Ramos (cell line): ENCODE measurements around the gene PIGT.

Source experiments
- in situ Hi-C: fragments of 300-500 bp; cut with MboI; formaldehyde crosslinking; loops from one replicate; pipeline ENCODE4 v1.14.3; 2022; ENCODE audit warnings: low sequenced_read_pairs; ENCODE audit not compliant: unreplicated experiment

Gene PIGT

DNA sequence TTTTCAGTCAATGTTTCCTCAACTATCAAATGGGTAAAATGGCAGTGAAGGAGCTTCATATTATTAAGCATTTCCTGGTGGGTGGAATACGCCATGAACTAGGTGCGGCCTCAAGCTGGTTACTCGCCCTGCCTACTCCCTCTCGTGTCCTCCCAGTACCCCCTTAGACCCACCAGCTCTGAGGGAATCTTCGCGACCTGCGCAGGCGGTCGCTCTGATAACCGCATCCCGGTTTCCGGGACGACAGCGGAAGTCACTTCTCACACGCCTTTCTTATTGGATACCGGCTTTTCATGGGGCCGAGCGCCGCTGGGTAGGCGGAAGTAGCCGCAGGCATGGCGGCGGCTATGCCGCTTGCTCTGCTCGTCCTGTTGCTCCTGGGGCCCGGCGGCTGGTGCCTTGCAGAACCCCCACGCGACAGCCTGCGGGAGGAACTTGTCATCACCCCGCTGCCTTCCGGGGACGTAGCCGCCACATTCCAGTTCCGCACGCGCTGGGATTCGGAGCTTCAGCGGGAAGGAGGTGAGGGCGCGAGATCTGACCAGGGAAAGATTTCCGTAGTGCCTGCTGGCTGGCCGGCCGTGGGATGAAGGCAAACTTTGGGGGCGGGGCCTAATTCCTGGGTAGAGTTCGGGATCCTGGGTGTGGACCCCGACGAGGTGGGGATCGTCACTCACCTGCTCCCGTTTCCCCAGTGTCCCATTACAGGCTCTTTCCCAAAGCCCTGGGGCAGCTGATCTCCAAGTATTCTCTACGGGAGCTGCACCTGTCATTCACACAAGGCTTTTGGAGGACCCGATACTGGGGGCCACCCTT, at the start of gene PIGT:
PIGT (plus strand) TSS at position 320 of the 816 bp plus-strand sequence; CDS start at position 336, 16 bp downstream.
- in situ Hi-C loops, result no loop called here

DNA sequence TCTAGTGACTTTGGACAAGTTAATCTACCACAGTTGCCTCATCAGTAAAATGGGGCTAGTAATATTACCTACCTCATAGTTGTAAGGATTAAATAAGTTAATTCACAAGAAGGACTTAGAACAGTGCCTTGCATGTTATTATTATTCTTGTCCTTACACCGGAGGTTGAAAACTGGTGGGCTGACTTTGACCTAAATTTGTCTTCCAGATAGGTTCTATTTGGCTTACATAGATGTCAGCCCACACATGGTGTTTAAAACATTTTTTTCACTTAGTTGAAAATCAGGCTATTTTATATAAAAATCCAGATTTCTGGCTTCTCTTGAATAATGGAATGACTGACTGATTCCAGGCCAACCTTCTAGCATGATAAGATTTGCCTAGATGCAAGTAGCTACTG, 49.7 kb upstream of the PIGT start:
- in situ Hi-C loops, result no loop called here

DNA sequence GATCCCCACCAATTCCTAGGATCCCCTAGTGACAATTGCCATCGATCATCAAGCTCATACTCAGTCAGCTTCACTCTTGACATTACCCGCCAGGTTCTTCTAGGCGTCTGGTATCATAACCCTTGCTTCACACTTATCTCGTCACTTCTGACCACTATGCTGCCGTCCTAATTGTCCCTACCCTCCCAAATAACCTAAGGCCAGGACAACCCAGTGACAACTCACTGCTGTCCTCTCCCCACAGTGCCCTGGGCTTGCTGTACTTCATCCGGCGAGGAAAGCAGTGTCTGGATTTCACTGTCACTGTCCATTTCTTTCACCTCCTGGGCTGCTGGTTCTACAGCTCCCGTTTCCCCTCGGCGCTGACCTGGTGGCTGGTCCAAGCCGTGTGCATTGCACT, 49.3 kb upstream of the PIGT start:
- in situ Hi-C loops, result no loop called here

DNA sequence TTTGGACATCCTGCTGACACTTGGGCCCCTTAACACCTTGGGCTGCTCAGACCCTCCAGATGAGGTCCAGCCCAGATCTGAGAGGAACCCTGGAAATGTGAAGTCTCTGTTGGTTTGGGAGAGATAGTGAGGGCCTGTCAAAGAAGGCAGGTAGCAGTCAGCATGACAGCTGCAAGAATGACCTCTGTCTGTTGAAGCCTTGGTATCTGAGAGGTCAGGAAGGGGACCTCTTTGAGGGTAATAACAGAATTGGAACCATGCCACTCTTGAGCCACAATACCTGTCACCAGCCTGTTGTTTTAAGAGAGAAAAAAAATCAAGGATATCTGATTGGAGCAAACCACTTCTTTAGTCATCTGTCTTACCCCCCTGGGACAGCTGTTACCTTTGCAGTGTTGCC, 48.8 kb upstream of the PIGT start:
- in situ Hi-C loops, result no loop called here

DNA sequence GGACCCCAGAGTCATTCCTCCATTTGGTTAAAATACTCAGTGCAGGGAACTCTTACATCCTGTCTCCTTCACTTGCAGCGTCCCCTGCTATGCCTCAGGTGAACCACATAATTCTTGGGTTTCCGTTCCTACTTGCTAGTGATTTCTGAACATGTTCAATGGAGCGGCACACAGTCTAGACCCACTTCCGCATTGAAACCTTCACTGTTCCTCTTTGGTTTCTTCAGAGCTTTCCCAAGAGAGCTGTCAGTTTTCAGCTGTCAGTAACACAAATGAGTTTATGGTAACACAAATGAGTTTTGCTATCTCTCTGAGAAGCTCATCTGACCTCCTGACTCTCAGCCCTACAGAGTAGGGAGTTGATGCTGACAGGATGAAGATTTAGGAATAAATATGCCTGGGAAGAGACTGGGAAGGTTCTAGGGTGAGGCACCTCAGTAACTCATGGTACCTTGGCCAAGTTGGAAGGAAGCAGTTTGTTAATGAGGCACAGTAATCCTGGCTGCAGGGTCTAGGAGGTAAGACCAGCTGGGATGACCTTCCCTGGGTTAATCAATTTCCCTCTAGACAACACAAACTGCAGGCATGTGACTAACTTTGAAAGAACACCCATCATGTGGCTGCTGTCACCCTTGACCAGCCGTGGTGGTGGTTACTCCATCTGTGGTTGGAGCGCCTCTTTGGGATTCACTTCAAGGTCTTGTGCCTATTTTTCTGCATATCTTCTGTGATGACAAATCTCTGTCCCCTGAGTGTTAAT, 47.5 kb upstream of the PIGT start:
- in situ Hi-C loops, result no loop called here

DNA sequence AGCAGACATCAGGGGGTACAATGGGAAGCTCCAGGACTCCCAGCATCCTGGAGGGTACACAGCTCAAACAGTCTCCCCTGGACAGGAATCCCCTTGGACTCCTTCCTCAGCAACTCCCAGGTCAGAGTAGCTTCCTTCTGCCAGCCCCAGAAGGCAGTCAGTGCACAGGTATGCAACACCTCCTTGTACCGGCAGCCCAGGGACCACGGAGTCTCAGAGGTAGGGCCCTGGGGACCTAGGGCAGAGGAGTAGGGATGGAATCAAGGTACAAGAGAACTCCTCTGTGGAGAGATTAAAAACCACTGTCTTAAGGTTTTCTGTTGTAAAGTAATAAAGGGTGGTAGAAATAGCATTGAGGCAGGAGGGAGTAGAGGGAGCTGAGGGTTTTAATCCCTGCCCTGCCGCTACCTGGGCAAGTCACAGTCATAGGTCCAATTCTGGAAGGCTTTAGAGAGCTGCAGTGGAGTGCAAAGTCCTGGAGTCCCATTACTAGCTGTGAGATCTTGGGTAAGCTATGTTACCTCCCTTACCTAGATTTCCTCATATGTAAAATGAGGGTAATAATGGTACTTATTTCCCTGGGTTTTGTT, 45.3 kb upstream of the PIGT start:
- in situ Hi-C loops, result loop anchor here (5.0 kb wide), 1 partner anchor 67 kb away; no protein-coding TSS in a partner anchor

DNA sequence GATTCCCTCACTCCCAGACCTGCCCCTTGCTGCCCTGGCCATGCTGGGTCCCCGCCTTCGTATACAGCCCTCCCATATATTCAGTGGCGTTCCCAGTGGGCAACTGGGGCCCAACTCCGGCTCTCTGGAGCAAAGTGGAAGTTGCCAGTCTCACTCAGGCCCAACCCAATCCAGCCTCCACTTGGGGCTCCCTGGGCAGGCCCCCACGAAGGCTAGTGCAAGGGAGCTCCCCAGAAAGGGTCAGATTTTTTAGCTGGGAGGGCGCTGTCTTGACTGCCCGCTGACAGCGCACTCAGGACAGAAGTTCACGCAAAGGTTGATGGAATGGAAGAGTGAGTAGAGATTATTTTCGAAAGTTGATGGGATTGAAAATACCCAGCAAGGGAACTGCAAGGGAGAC, 43.7 kb upstream of the PIGT start:
- in situ Hi-C loops, result loop anchor here (5.0 kb wide), 1 partner anchor 65 kb away; no protein-coding TSS in a partner anchor

DNA sequence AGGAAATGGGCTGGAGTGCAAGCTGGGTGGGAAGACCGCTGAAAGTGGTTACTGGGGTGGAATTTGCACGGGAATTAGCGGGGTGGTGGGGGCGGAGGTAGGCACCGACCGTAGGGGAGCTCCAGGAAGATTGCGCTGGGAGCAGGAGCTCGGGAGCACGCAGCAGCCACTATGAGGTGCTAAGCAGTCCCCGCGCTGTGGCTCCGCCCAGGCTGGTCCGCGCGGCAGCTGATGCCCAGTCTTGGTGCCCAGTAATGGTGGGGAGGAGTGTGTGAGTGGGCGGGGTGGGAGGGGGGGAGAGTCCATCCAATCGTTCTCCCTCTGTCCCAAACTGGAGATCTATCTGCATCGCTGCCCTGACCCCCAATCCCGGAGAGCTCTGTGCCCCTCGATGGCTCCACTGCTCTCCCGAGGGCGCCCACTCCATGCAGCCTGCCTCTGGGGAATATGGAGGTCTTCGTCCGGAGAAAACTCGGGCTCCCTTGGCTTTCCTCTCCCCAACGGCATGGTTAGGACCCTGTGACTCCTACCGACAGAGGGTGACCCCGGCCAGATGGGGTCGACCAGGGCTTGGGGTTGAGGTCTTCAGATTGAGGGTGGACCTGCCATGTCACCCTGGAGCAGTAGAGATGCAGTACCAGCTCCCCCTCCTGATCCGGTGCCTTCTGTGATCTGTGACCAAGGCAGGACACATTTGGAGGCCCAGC, 43.1 kb upstream of the PIGT start:
- in situ Hi-C loops, result loop anchor here (5.0 kb wide), 1 partner anchor 65 kb away; no protein-coding TSS in a partner anchor

DNA sequence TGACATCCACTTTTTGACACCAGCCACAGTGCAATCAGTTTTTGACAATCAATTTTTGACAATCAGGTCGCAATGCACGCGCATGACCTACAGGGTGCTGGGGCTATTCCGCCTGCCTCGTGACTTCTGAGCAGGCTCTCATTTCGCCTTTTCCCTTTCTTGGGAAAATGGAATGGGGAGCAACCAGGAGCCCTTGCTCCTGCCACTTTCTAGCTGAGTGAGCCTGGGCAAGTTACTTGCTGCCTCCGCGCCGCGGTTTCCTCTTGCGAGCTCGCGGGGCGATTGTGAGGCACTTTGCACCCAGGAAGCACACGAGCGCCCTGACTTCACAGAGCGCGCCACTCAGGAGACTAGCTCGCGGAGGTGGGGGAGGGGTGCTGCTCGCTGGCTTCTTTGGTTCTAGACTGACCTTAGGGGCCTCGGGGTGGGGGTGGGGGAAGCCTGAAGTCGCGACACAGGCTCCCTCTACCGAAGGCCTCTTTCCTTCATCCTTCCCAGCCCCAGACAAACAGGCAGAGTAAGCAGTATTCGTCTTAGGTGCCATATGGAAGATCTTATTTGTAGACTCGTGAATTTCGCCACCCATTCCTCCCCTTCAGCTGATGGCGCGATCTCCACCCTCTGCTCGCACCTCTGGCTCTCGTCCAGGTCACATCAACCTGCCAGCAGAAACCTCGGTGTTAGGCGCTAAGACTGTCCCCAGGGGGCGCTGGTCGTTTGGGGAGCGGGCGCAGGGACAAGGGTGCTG, 42.4 kb upstream of the PIGT start:
- in situ Hi-C loops, result loop anchor here (5.0 kb wide), 1 partner anchor 64 kb away; no protein-coding TSS in a partner anchor

DNA sequence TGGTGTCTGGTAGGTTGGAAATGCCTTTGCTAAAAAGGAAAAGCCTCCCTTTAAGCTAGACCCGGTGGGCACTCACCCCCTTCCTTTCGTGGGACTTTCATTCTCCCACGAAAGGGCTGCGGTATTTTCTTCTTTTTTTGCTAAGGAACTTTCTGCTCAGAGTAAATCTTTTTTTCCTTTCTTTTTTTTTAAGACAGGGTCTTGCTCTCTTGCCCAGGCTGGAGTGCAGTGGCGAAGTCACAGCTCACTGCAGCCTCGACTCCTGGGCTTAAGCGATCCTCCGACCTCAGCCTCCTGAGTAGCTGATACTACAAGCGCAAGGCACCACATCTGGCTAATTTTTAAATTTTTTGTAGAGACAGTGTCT, 41.9 kb upstream of the PIGT start:
- in situ Hi-C loops, result loop anchor here (5.0 kb wide), 1 partner anchor 63 kb away; no protein-coding TSS in a partner anchor

DNA sequence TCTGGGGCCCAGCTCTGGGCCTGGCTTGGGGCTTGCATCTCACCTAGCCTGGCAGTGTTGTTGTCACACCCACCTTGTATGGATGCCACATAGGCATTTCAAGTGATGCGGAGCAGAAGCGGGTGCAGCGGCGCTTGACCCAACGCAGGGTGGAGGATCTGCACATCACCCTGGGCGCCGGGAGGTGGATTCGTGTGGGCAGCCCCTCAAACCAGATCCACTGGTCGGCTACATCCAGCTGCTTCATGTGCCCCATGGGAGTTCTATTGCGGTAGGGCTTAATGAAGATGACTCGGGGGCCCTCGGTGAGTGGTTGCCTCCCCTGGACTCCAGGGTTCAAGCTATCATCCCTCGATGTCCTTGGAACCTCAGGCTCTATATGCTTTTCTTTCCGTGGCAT, 41.0 kb upstream of the PIGT start:
- in situ Hi-C loops, result loop anchor here (5.0 kb wide), 1 partner anchor 62 kb away; no protein-coding TSS in a partner anchor

DNA sequence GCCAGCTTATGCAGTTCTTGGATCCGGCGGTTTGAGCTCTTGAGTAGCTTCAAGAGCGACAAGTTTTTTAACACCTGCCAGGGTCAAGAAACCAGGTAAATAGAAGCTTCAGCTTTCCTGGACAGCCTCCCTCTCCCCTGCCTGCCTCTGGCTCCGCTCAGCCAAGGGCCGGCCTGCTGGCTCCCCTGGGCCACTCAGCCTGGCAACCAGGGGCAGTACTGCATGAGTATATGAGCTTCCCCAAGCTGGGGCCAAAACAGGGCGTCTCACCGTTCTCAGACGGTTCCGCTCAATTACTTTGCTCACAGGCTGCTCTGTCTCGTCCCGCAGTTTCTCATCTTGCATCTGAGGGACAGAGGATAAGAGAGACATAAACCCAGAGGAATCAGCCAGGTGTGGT, 38.7 kb upstream of the PIGT start:
- in situ Hi-C loops, result no loop called here

DNA sequence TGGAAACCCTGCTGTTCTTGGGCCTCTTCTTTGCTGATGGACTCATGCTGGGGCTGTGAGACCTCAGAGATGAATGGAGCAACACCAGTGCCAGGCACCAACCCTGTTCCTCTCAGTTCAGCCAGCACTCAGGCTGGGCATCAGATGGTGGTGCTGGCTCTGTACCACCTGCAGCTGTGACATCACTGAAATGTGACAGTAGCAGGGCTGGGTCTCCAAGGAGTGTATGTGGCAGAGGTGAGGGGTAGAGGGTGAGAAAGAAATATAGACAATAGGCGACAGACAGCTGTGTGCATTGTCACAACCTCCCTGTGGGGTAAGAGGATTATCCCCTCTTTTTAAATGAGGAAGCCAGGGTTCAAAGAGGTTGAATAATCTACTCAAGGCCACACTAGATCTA, 37.8 kb upstream of the PIGT start, which contains the start of gene TP53TG5:
TP53TG5 (minus strand) TSS at position 135 of the 400 bp plus-strand sequence; CDS start at position 46, 89 bp downstream.
- in situ Hi-C loops, result no loop called here

DNA sequence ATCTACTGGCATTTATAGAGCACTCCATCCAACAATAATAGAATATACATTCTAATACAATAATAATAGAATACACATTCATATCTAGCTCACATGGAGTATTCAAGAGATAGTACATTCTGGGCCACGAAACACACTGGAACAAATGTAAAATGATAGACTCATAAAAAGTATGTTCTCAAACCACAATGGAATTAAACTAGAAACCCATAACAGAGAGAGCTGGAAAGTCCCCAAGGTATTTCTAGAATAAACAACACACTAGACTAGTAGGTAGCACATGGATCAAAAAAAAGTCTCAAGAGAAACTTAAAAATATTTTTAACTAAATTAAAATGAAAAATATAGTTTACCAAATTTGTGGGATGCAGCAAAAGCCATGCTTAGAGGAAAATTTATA, 28.7 kb upstream of the PIGT start:
- in situ Hi-C loops, result no loop called here

DNA sequence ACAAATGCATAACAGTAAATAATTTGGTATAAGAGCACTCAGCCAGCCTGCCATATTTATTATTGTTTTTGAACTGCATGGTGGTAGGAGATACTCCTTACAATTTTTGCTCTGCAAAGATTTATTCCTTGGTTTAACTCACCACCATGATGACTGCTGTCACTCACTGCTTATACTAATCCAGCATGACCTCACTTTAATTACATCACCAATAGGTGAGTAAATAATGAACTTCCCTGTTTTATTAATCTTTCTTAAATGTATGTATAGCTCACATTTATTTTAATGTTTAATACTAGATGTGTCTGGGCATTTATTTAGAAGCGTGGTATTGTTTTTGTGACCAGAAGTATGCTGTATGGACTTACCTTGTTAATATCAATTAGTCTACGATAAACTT, 25.0 kb upstream of the PIGT start:
- in situ Hi-C loops, result no loop called here

DNA sequence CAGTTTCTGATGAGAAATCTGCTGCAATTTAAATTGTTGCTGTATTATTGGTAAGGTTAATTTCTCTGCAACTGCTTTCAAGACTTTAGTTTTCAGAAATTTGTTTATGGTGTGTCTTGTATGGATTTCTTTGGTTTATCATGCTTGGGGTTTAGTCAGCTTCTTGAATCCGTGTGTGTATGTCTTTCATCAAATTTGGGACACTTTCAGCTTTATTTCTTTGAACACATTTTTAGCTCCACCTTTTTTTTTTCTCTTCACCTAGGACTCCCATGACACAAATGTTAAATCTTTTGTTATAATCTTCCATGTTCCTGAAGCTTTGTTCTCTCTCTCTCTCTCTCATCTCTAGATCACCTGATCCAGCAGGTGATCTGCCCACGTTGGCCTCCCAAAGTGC, 24.4 kb upstream of the PIGT start:
- in situ Hi-C loops, result no loop called here

DNA sequence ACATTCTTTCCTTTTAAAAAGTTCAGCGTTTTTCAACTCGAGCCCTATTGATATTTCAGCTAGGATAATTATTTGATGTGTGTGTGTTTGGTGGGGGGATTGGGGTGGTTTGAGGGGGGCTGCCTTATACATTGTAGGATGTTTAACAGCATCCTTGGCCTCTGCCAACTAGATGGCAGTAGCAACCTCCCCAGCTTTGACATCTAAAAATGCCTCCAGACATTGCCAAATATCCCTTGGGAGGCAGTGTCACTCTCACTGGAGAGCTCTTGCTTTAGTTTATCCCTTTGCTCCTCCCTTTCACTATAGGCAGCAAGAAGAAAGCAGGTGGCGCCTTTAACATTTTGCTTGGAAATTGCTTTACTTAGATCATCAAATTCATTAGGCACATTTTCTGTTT, 23.2 kb upstream of the PIGT start:
- in situ Hi-C loops, result no loop called here

DNA sequence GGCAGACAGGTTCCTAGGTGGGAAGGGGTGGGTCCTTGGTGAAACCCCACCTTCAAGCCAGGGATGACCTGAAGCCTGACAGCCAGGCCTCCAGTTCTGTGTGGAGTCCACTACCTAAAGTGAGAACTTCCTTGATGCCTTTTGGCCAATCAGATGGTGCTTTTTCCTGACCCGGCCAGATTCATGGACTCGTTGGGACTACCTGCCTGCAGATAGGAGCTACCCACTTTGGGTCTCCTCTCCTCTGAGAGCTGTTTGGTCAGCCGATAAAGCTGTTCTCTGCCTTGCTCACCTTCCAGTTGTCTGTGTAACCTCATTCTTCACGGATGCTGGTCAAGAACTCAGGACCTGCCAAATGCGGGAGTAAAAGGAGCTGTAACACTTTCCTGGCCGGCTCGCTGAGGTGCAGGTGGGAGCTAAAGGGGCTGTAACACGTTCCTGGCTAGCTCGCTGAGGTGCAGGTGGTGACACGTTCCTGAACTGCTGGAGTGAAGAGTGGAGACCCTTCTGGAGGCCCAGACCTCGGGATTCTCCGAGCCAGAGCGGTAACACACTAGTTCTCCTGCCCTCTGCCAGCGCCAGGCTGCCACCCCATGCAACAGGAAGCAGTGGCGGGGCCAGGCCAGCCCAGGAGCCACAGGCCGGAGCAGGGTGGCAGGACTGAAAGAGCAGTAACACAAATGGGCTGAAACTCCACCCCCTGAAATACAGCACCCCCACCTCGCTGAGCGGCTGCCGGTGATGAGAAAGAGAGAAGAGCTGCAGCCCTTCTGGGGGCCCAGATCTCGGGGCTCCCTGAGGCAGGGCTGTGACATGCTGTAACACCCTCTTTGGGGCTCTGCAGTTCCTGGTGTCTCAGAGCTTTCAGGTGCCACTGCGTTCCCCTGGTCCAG, 21.5 kb upstream of the PIGT start:
- in situ Hi-C loops, result no loop called here

DNA sequence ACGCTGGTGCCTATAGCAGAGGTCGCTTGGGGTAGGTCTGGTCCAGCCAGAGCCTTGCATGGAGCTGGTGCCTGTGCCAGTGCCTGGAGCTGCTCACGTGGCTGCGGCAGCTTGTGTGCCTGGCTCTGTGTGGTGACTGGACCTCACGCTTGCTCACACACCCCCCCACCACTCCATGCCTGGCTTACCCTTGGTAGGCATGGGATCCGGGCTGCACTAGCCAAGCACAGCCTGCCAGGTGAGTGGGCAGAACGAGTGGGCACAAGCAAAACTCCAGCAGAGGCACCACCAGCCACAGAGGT, 20.9 kb upstream of the PIGT start:
- in situ Hi-C loops, result no loop called here
